ENCODE measurements around the gene ZNRF4.

The ZNRF4 gene

GRCh38 chr19:5439452-5439851 lies 15.8 kb upstream of the ZNRF4 start:
- Mint-ChIP-seq H3K27ac (no peak overlapping the region), H3K36me3 (ENCODE audit: low read depth) (no peaks in the 10 kb centered on the region), H3K4me1 (no peaks in the 10 kb centered on the region), H3K9me3 (no peaks in the 10 kb centered on the region), H3K27me3 (ENCODE audit: low read depth, poor library complexity) (peaks cover 59% of the 10 kb centered on the region), H3K4me3 (no peak overlapping the region)
- no peak for TF ChIP-seq CTCF (IDR thresholded peaks at IDR 0.05)
- no peak for DNase-seq

GRCh38 chr19:5440299-5440698 lies 14.9 kb upstream of the ZNRF4 start:
- Mint-ChIP-seq H3K9me3 (no peaks in the 10 kb centered on the region), H3K36me3 (ENCODE audit: low read depth) (no peaks in the 10 kb centered on the region), H3K4me1 (no peaks in the 10 kb centered on the region), H3K27me3 (ENCODE audit: low read depth, poor library complexity) (peaks cover 51% of the 10 kb centered on the region), H3K27ac (no peak overlapping the region), H3K4me3 (no peak overlapping the region)
- no peak for TF ChIP-seq CTCF (IDR thresholded peaks at IDR 0.05)
- DNase-seq: no peak

- no peak for TF ChIP-seq CTCF (IDR thresholded peaks at IDR 0.05)
- H3K27me3 Mint-ChIP-seq (ENCODE audit: low read depth, poor library complexity): peaks cover 30% of the 10 kb centered on the region
- H3K9me3 Mint-ChIP-seq: no peaks in the 10 kb centered on the region
- no peaks in the 10 kb centered on the region for H3K4me1 Mint-ChIP-seq
- DNase-seq: no peak
- no peaks in the 10 kb centered on the region for H3K36me3 Mint-ChIP-seq (ENCODE audit: low read depth)
- H3K27ac Mint-ChIP-seq: no peak overlapping the region
- no peak overlapping the region for H3K4me3 Mint-ChIP-seq
These were observed 11.5 kb upstream of the ZNRF4 start for GRCh38 chr19:5443723-5444122.

GRCh38 chr19:5444431-5444830 lies 10.8 kb upstream of the ZNRF4 start:
- H3K9me3 Mint-ChIP-seq: no peaks in the 10 kb centered on the region
- DNase-seq: no peak

GRCh38 chr19:5445071-5445470 lies 10.1 kb upstream of the ZNRF4 start:
- no peaks in the 10 kb centered on the region for H3K4me1 Mint-ChIP-seq
- no peak overlapping the region for H3K4me3 Mint-ChIP-seq
- no peaks in the 10 kb centered on the region for H3K9me3 Mint-ChIP-seq
- no peak for DNase-seq
- no peaks in the 10 kb centered on the region for H3K36me3 Mint-ChIP-seq (ENCODE audit: low read depth)
- H3K27me3 Mint-ChIP-seq (ENCODE audit: low read depth, poor library complexity): peaks cover 36% of the 10 kb centered on the region
- H3K27ac Mint-ChIP-seq: no peak overlapping the region
- no peak for TF ChIP-seq CTCF (IDR thresholded peaks at IDR 0.05)

More at GRCh38 chr19:5444431-5444830, 10.8 kb upstream of the ZNRF4 start:
- H3K4me3 Mint-ChIP-seq: no peak overlapping the region
- TF ChIP-seq CTCF (IDR thresholded peaks at IDR 0.05): no peak
- H3K27ac Mint-ChIP-seq: no peak overlapping the region
- H3K36me3 Mint-ChIP-seq (ENCODE audit: low read depth): no peaks in the 10 kb centered on the region
- H3K27me3 Mint-ChIP-seq (ENCODE audit: low read depth, poor library complexity): peaks cover 33% of the 10 kb centered on the region
- H3K4me1 Mint-ChIP-seq: no peaks in the 10 kb centered on the region

GRCh38 chr19:5445561-5446055 lies 9.6 kb upstream of the ZNRF4 start:
- Mint-ChIP-seq H3K4me1 (no peaks in the 10 kb centered on the region), H3K27me3 (ENCODE audit: low read depth, poor library complexity) (peaks cover 36% of the 10 kb centered on the region), H3K27ac (no peak overlapping the region)

More at GRCh38 chr19:5445561-5446055, 9.6 kb upstream of the ZNRF4 start:
- no peaks in the 10 kb centered on the region for H3K9me3 Mint-ChIP-seq
- no peak for DNase-seq
- no peak overlapping the region for H3K4me3 Mint-ChIP-seq
- H3K36me3 Mint-ChIP-seq (ENCODE audit: low read depth): no peaks in the 10 kb centered on the region
- TF ChIP-seq CTCF (IDR thresholded peaks at IDR 0.05): no peak
